Ovary (tissue), 9 donors: ENCODE results near the gene TMEM266. TPM values are rescaled to one million over a fixed set of nuclear protein-coding genes. Genes with fewer than 3 reads are reported as not detected.

ENCODE experiments used
- DNase-seq, 5 donors: peaks; one replicate each; pipeline ENCODE4 v3.0.0-alpha.2; 2019 to 2020
- H3K27ac ChIP-seq, 2 donors: fragments of 200-600 bp; one replicate each; pipeline versions ENCODE4 v1.5.1 to v1.8.0; 2019 to 2022
- H3K27me3 ChIP-seq: fragments of 200-600 bp; one replicate; pipeline ENCODE4 v1.8.0; 2022
- H3K36me3 ChIP-seq: fragments of 200-600 bp; sonication (generic); one replicate; pipeline ENCODE4 v1.5.1; 2019
- H3K4me1 ChIP-seq: one replicate; pipeline ENCODE4 v1.8.1; 2013; ENCODE audit warnings: mild to moderate bottlenecking, moderate library complexity; ENCODE audit not compliant: insufficient read depth
- H3K4me3 ChIP-seq: fragments of 200-600 bp; sonication (generic); one replicate; pipeline ENCODE4 v1.5.1; 2017
- H3K9me3 ChIP-seq, 2 donors: fragments of 200-600 bp in 1 of 2; sonication (generic) in 1 of 2; one replicate each; pipeline versions ENCODE4 v1.5.1 to v1.8.1; 2013 to 2019; ENCODE audit warnings: mild to moderate bottlenecking in 1 of 2, moderate library complexity in 1 of 2
- EP300 ChIP-seq: sonication (generic); formaldehyde crosslinking; IDR thresholded peaks from one replicate; pipeline ENCODE4 v1.6.1; 2017; ENCODE audit warnings: antibody characterized with exemption
- POLR2A ChIP-seq: fragments of 450-650 bp; IDR thresholded peaks from one replicate; pipeline ENCODE4 v1.6.1; 2017; ENCODE audit warnings: antibody characterized with exemption, mild to moderate bottlenecking, moderate library complexity
- WGBS, 3 donors: extraction: QIAGEN DNeasy Blood & Tissue Kit in 1 of 3; methylation state at CpG; one replicate each; pipeline versions ENCODE4 v1.1.5 to v1.1.7; 2013 to 2017; 5-methylcytosine and 5-hydroxymethylcytosine counted together
- intact Hi-C, 4 donors: fragments of 100-400 bp; cut with DNase I; formaldehyde crosslinking; loops; one replicate each; pipeline versions ENCODE4 v1.11.0 to v1.15.1; 2022 to 2023
- polyA plus RNA-seq, 2 donors: library from polyadenylated mRNA; stranded (reverse); fragments of 200-250 nt in 1 of 2; fragments of 350-450 nt in 1 of 2; fragmentation: Illumina TruSeq in 1 of 2; extraction: RNeasy Lipid Tissue Mini Kit (QIAGEN cat#74804) in 1 of 2; gene quantifications; one replicate each; pipeline ENCODE4 v1.2.3, GENCODE V29; 2013 to 2014
- total RNA-seq, 7 donors: library from RNA; depleted of rRNA in 2 of 7; stranded (reverse); fragments of >200 nt in 2 of 7; fragmentation: NEBNext Ultra II Directional in 3 of 7; extraction: Animal tissue kit (Norgen Biotek cat#: 25700) in 3 of 7; gene quantifications; one replicate each; pipeline versions ENCODE4 v1.1.0 to v1.2.4, GENCODE V29; 2016 to 2023
- TF ChIP-seq, protein P1 (sequence below), 3 donors: fragments of 450-650 bp in 2 of 3; fragments of 200-600 bp in 1 of 3; IDR thresholded peaks; one replicate each; pipeline versions ENCODE4 v1.5.1 to v1.8.0; 2016 to 2022; ENCODE audit warnings: antibody characterized with exemption in 3 of 3, mild to moderate bottlenecking in 1 of 3
- donor health status: DM: no; HTN: no; CAD: no; lungs with moderate emphysema.
- donor health status: DM: no; HTN: no; CAD: no.
- donor health status: Bipolar disorder and iron deficiency.
- donor health status: DM: yes; HTN: yes; CAD: no.
- donor health status: DM: no; HTN: no; CAD: no.
- donor health status: DM: yes; HTN: yes; CAD: no.

TMEM266 gene
- total and polyA plus RNA-seq, 9 donors = 0.11 to 0.13 TPM; not detected in 7

DNA sequence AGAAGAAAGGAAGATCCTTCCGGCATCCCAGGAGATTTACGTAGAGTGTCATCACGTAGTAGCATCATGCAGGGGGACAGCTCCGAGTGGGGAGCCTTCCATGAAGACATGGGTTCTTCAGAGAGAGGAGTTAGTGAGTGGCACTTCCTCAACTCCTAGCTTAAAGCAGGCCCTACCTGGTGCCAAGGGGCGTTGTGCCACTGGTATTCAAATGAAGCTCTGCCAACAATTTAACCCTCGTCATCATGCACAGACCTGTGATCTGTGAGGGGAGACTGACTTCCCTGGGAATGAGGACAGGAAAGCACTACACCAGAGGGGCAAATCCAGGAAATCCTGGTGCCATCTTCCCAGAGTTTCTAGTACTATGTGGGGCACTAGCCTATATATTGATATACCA lies 59.0 kb downstream of the TMEM266 start:
- WGBS, 3 donors = 79 to 85% (median 80%) methylated on average over 6 of the region's 6 CpGs
- TF ChIP-seq, protein P1, sequence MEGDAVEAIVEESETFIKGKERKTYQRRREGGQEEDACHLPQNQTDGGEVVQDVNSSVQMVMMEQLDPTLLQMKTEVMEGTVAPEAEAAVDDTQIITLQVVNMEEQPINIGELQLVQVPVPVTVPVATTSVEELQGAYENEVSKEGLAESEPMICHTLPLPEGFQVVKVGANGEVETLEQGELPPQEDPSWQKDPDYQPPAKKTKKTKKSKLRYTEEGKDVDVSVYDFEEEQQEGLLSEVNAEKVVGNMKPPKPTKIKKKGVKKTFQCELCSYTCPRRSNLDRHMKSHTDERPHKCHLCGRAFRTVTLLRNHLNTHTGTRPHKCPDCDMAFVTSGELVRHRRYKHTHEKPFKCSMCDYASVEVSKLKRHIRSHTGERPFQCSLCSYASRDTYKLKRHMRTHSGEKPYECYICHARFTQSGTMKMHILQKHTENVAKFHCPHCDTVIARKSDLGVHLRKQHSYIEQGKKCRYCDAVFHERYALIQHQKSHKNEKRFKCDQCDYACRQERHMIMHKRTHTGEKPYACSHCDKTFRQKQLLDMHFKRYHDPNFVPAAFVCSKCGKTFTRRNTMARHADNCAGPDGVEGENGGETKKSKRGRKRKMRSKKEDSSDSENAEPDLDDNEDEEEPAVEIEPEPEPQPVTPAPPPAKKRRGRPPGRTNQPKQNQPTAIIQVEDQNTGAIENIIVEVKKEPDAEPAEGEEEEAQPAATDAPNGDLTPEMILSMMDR (IDR thresholded peaks at IDR 0.05) = no peak
- no peak for TF ChIP-seq POLR2A
- no peak for TF ChIP-seq EP300
- no peak overlapping the region for H3K27ac ChIP-seq
- no peak overlapping the region for H3K4me3 ChIP-seq
- H3K9me3 ChIP-seq = no peaks in the 10 kb centered on the region
- H3K27me3 ChIP-seq = no peaks in the 10 kb centered on the region
- H3K4me1 ChIP-seq = no peaks in the 10 kb centered on the region
- no peaks in the 10 kb centered on the region for H3K36me3 ChIP-seq
- intact Hi-C loops = no loop called here
- DNase-seq = no peak

DNA sequence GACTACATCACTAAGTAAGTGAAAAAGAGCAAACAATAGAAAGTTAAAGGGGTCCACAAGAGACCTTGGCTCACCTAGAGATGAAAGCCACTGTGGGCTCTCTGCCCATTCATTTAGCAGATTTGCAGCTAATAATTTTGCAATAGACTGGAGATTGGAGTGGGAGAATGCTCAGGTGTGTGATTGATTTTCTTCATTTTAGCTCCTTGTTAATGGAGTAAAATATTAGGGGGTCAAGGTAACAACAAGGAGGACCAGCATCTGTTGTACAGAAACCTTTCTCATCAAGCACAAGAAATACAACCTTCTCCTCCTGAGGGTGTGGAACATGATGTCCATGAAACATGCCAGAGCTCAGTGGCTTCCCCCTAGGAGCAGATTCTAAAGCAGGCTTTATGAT lies 63.2 kb downstream of the TMEM266 start:
- no peak for DNase-seq
- H3K27ac ChIP-seq = no peak overlapping the region

GRCh38 chr15:76127169-76127568 lies 67.4 kb downstream of the TMEM266 start:
- H3K4me1 ChIP-seq = no peaks in the 10 kb centered on the region
- H3K9me3 ChIP-seq = peaks cover 0 to 3% of the 10 kb centered on the region in 2 donors
- H3K36me3 ChIP-seq = no peaks in the 10 kb centered on the region
- no peak overlapping the region for H3K27ac ChIP-seq
- no peak for TF ChIP-seq EP300
- WGBS, 3 donors = 74 to 79% (median 78%) methylated on average over 2 of the region's 2 CpGs
- no peaks in the 10 kb centered on the region for H3K27me3 ChIP-seq
- DNase-seq = no peak
- intact Hi-C loops = no loop called here
- no peak overlapping the region for H3K4me3 ChIP-seq

More for the DNA sequence above, 63.2 kb downstream of the TMEM266 start:
- no peaks in the 10 kb centered on the region for H3K4me1 ChIP-seq
- no peaks in the 10 kb centered on the region for H3K36me3 ChIP-seq
- no peak overlapping the region for H3K4me3 ChIP-seq
- no peaks in the 10 kb centered on the region for H3K27me3 ChIP-seq
- TF ChIP-seq EP300 = no peak
- TF ChIP-seq POLR2A = no peak
- TF ChIP-seq, protein P1 (IDR thresholded peaks at IDR 0.05) = no peak
- intact Hi-C loops = no loop called here
- peaks cover 0 to 3% of the 10 kb centered on the region in 2 donors for H3K9me3 ChIP-seq

GRCh38 chr15:76127880-76128279 lies 68.1 kb downstream of the TMEM266 start:
- peaks cover 0 to 3% of the 10 kb centered on the region in 2 donors for H3K9me3 ChIP-seq
- no peaks in the 10 kb centered on the region for H3K36me3 ChIP-seq
- no peaks in the 10 kb centered on the region for H3K4me1 ChIP-seq
- TF ChIP-seq, protein P1 (IDR thresholded peaks at IDR 0.05) = no peak
- no peak for TF ChIP-seq POLR2A
- no peak for TF ChIP-seq EP300
- DNase-seq = no peak
- H3K27me3 ChIP-seq = no peaks in the 10 kb centered on the region
- H3K4me3 ChIP-seq = no peak overlapping the region
- intact Hi-C loops = no loop called here
- 54 to 59% (median 58%) methylated on average over 4 of the region's 4 CpGs for WGBS, 3 donors
- H3K27ac ChIP-seq = no peak overlapping the region

GRCh38 chr15:76134537-76134936 lies 74.8 kb downstream of the TMEM266 start:
- no peaks in the 10 kb centered on the region for H3K27me3 ChIP-seq
- no peak for DNase-seq
- H3K36me3 ChIP-seq = no peaks in the 10 kb centered on the region
- WGBS, 3 donors = 90 to 94% (median 93%) methylated on average over 1 of the region's 1 CpG
- H3K27ac ChIP-seq = no peak overlapping the region
- TF ChIP-seq, protein P1 (IDR thresholded peaks at IDR 0.05) = no peak
- TF ChIP-seq POLR2A (no peak), EP300 (no peak)
- intact Hi-C loops = no loop called here
- H3K4me1 ChIP-seq = no peaks in the 10 kb centered on the region
- H3K9me3 ChIP-seq = no peaks in the 10 kb centered on the region
- no peak overlapping the region for H3K4me3 ChIP-seq
